Midbrain (tissue), 1 donor: Measurements from ENCODE around the gene NFIL3.
"Not testable (repeated sequence)": the region's sequence is repeated elsewhere in the genome, so short reads cannot be mapped to it uniquely, and the experiment has no call there.

Experiments used
- DNase-seq: peaks from one replicate; lab custom pipeline; 2025; lab: John Stamatoyannopoulos, UW

NFIL3 gene

DNA sequence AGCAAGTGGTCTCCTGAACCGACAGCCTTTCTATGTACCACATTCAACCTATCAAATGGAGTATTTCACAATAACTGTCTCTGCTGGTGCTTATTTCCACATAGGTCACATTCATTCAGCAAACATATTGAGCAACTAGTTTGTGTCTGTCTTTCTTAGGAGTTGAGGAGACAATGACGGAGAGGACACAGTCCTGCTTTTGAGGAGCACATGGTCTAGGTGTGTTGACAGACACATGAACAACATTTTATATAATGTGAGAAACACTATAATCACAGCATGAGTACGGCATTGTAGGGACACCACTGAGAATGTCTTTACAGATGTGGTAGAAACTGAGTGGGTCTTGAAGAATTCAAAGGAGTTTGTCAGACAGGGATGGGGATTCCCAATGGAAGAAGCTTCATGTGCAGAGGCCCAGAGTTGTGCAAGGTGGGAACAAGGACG is 28.5 kb downstream of the NFIL3 start:
- DNase-seq = no peak

DNA sequence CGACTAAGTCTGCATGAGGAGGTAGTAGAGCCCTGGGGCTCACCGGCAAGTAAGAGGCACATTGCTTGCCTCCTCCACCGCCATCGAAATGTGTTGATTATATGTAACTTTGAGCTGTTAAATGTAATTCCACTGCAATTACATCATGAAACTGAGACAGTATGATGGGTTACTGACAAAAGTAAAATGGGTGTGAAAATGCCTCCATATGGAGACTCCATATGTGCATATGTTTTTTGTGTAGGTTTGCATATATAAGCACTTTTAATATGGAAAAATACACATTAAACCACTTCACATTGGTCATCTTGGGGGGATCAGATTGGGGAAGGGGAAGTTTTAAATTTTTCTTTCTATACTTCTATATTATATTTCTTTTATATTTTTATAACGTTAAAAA is 29.8 kb downstream of the NFIL3 start:
- DNase-seq = no peak

DNA sequence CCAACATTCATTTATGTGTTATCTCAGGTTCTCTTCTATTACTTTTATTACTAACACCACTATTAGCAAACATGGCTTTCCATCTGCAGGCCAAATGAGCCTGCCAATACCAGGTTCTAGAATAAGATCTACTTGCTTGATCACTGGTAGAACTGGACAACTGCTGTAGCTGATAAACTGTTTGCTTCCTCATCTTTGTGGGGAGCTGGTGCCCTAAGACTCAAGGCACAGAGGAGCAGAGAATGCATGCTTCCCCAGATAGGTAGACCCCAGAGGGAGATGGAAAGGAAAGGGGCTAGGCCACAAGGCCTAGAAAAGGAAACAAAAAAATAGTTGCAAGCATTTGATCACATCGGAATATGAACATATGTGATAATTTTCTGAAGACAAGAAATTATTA is 31.2 kb downstream of the NFIL3 start:
- no peak for DNase-seq

DNA sequence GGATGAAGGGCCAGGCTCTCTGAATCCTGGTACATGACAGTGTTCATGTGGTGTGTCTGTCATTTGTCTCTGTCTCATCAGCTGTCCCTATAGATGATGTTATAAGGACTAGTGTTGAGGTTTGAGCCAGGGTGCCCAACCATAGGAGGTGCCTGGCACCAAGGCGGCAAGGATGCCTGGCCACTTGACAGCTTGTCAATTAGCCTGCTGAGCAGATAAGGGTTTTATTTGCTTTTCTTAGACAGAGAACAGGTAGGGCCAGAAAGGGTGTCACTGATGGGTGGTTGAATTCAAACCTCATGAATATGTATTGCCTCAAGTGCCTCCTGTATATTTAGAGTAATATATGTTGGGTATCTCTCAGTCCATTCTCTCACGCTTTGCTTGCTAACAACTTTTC is 31.8 kb downstream of the NFIL3 start:
- no peak for DNase-seq

DNA sequence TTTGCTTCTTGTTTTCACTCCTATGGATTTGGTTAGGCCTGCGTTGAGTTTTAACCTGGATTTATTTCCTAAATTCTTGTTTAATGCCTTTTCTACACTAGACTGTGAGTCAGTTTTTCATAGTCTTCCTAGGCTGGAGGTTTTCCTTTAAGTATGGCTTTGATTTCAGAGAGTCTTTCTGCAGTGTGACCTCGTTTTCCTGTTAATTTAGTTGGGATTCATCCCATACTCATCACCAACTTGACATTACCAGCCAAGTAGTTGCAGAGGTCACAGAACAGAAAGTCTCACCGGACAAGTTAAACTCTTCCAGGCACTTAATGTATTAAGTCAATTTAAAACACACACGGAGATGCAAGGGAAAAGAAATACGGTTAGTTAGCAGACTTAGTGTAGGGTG is 32.2 kb downstream of the NFIL3 start:
- DNase-seq = no peak

DNA sequence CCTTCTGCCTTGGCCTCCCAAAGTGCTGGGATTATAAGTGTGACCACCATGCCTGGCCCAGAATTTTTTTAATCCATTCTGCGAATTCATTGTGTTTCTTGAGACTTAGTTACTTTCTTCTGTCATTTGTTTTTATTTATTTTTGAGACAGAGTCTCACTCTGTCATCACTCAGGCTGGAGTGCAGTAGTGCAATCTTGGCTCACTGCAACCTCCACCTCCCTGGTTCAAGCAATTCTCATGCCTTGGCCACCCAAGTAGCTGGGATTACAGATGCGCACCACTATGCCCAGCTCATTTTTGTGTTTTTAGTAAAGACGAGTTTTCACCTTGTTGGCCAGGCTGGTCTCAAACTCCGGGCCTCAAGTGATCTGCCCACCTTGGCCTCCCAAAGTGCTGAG is 33.9 kb downstream of the NFIL3 start:
- DNase-seq = not testable (repeated sequence)

DNA sequence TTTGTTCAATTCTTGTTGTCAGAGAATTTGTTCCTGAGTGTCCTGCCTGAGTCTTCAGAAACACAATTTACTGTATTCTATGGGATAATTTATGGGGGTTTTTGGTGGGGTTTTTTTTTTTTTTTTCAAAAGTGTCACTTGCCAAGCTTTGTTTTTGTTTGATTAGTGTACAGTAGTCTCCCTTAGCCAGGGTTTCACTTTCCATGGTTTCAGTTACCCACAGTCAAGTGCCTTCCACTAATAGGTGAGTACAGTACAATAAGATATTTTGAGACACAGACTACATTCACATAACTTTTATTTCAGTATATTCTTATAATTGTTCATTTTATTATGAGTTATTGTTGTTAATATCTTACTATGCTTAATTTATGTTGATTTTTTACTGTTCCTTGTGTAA is 36.9 kb downstream of the NFIL3 start:
- DNase-seq = no peak

DNA sequence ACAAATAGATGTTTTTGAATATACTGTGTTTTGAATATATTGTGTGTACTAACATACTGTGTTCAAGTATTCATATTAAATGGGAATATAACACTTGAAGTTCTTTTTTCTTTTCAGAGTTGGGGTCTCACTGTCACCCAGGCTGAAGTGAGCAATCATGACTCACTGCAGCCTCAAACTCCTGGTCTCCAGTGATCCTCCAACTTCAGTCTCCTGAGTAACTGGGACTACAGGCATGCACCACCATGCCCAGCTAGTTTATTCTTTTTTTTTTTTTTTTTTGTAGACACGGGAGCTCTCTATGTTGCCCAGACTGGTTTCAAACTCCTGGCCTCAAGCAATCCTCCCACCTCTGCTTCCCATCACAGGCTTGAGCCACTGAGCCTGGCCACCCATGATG is 38.7 kb downstream of the NFIL3 start:
- DNase-seq = no peak

DNA sequence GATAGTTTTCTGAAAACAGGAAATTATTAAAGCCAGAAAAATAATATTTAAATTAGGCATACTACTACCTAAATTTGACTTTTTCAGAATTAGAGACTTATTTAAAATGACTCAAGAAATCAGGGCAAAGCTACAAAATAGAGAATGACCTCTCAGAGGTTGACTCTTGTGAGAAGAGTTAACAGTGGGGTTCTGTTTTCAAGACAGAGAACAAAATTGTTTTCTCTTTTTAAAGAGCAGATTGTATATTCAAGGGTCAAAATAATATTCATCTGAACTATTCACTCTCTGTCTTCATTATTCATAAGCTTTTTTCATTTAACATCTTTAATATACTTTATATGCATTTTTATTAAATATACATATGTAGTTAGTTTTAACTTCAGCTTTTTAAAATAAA is 40.1 kb downstream of the NFIL3 start:
- no peak for DNase-seq

DNA sequence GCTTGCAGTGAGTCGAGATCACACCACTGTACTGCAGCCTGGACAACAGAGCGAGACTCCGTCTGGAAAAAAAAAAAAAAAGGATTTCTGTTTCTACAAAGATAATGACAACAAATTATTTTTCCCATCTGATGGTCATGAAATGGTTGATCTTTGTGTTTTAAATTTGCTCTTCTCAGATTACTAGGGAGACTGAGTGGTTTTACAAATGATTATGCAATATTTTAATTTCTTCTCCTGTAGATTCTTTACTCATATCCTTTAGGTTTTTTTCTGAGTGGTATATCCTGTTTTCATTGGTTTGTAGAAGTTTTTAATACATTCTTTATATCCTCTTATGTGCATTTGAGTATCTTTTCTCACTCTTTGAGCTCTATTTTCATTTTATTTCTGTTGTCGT is 41.3 kb downstream of the NFIL3 start:
- no peak for DNase-seq

DNA sequence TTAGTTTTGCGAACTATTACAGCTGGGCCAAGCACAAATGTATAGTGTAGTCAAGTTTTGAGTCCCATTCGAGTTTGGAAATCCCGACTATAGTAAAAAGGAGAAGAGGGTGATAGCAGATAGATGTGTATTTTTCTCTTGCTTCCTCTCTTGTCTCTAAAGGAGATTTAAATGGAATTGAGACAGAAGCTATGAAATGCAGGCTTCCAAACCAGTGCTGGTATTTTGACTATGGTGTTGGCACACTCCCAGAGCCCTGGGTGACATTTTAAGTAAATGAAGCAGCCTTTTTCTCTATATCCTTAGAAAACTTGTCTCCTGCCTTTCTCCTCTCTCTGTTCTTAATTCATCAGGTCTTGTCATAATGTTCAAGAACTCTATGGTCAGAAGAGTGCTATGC is 44.2 kb downstream of the NFIL3 start:
- no peak for DNase-seq

DNA sequence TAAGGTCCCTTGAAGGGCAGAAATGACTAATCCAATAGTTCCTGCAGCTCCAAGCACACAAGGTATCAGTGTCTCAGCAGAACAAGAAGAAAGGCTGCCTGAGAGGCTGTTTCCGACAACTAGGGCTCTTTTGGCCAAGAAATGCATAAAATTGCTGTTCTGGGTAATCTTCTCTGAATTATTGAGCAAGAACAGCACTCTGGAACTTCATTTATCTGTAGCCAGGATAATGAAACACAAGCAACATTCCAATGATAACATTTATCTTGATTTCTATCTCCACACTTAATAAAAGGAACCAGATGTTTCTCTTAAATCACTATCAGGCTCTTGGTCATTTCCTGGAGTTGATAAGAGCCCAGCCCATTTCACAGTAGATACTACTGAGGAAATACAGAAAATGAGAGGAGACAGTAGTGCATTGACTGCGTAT is 44.9 kb downstream of the NFIL3 start:
- no peak for DNase-seq

DNA sequence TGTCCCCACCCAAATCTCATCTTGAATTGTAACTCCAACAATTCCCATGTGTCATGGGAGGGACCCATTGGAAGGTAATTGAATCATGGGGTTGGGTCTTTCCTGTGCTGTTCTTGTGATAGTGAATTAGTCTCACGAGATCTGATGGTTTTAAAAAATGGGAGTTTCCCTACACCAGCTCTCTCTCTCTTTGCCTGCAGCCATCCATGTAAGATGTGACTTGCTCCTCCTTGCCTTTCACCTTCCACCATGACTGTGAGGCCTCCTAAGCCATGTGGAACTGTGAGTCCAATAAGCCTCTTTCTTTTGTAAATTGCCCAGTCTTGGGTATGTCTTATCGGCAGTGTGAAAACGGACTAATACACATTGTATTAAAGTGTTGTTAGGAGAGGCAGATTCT is 45.6 kb downstream of the NFIL3 start:
- DNase-seq = not testable (repeated sequence)

DNA sequence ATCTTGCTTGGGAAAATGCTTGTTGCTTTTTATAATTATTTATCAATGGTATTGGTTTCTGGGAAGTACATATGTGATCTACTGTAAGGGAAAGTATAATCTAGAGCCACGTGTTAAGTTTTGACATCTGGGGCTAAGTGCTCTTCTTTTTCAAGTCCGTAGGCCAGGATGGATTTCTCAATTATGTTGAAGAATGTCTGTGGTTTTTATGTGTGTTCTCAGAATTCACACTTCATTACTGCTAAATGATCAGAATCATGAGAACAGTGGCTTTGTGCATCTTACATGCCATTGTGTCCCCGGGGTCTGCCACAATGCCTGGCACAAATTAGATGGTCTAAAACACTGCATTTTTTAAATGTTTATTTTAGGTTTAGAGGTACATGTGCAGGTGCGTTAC is 47.4 kb downstream of the NFIL3 start:
- no peak for DNase-seq

DNA sequence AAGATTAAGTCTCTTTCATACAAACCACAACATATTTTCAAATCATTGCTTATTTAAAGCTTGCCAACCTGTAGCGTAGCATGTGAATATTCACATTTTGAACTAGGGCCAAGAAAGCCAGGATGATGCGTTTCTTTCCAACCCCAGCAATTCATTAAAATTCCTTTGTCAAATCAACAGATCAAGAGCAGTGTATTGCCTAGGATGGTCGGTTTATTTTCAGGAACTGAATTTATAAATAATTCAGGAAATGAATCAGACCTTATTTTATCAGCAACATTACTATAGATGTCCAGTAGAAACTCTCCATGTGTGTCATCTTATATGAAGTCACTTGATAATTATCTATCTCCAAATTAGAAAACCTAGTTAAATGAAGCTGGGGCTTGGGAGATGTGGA is 48.7 kb downstream of the NFIL3 start:
- no peak for DNase-seq

DNA sequence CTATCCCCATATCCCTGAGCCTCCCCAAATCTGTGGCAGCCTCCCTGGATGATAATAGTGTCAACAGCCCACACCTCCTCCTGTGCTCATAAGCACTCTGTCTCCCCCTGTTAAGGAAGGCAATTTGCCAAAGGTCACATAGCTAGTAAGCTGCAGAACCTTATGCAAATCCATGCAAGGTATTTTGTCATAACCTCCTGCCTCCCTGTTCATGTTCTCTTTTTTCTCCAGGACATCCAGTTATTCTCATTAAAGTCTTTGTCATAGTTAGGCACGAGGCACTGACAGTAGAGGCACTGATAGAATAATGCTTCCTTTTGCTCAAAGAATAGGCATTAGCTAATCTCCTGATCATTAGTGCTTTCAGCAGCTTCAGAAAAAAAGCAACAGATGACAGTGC is 51.7 kb downstream of the NFIL3 start:
- no peak for DNase-seq

DNA sequence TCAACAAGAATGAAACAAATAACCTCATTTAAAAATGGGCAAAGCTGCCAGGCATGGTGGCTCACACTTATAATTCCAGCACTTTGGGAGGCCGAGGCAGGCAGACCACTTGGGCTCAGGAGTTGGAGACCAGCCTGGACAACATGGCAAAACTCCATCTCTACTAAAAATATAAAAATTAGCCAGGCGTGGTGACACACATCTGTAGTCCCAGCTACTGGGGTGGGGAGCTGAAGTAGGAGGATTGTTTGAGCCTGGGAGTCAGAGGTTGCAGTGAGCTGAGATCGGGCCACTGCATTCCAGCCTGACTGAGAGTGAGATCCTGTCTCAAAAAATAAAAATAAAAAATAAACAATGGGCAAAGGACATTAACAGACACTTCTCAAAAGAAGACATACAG is 53.6 kb downstream of the NFIL3 start:
- not testable (repeated sequence) for DNase-seq

DNA sequence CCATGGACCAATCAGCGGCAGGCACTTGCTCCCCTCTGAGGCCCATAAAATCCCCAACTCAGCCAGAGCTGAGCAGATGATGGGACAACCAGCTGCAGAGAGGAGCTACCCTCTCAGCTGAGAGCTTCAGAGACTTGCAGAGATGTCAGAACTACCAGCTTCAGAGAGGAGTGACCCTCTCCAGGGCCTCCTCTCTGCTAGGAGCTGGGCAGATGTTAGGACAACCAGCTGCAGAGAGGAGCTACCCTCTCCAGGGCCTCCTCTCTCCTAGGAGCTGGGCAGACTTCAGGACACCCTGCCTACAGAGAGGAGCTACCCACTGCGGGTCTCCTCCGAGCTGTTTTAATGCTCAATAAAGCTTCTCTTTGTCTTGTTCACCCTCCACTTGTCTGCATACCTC is 58.9 kb downstream of the NFIL3 start:
- DNase-seq = no peak

DNA sequence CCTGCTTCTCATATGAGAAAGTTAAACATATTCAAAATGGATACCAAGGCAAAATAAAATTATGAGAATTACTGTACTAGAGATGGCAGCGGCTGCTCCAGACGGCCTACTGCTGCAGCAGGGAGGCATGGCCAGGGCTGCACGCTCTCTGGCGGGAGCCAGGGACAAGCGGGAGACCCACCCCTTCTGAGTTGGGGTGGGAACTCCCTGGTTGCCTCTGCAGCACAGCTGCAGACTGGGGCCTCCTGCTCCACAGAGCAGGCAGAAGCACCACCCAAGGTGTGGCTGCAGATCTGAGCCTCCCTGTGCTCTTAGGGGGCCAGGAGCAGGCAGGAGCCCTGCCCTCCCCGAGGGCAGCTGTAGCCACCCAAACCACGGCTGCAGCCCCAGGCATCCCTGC is 59.6 kb downstream of the NFIL3 start:
- DNase-seq = no peak

DNA sequence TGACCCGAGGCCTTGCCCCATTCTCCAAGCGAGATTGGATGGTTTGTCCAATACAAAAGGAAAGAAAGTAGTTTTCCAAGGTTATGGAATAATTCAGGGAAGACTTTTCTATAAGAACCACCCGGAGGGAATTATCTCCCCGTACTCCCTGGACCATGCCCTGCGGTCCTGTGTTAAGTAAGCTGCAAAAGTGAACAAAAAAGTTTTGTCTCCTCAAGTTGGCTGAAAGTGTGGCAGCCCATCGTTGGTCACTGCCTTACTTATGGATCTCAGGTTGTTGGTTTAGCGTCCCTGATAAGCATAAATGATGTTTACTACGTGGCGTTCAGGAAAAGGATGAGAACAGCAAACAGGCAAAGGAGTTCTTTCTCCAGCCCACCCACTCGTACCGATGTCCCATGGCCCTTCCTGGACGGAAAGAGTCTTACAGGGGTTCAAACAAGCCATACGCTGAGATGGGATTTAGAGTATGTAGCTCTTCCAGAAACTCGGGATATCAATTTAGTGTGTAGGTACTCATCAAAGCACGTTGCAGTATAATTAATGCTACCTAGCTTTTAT is 61.5 kb downstream of the NFIL3 start:
- DNase-seq = no peak

DNA sequence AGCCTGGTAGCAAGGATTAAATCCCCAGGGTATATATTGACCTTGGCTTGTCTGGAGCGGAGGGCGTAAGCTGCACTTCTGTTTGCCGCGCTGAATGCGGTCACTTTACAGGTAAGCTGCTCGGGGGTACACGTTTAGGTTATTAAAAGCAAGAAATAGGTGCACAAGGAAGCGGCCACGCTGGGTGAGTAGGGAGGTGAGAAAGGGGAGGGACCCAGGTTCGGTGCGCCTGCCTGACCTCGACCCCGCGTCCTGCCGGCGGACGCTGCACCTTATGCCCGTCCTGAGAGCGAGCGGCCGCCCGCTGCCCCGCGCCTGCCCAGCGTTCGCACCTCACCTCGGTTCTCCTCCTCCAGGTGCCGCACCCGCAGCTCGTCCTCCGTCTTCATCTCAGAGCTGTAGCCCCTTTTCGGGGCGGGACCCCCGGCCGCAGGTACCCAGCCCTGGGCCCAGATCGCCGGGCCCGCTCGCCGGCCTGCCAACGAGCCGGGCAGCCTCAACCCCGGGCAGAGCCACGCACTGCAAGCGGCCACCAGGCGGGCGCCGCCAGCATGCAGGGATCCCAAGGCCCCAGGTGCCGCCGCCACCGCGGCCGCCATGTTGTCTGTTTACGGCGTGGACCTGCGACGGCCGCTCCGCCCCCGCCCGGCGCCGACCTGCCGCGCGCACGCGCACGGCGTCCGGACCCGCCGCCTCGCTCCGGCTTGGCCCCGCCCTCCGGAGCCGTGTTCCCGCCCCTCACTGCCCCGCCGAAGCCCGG is 62.2 kb downstream of the NFIL3 start, which contains the start of gene AUH:
Gene AUH (minus strand): TSS at position 628 of the 760 bp plus-strand sequence. CDS start 29 bp downstream, at position 599.
- peak; percentile 88 for DNase-seq

DNA sequence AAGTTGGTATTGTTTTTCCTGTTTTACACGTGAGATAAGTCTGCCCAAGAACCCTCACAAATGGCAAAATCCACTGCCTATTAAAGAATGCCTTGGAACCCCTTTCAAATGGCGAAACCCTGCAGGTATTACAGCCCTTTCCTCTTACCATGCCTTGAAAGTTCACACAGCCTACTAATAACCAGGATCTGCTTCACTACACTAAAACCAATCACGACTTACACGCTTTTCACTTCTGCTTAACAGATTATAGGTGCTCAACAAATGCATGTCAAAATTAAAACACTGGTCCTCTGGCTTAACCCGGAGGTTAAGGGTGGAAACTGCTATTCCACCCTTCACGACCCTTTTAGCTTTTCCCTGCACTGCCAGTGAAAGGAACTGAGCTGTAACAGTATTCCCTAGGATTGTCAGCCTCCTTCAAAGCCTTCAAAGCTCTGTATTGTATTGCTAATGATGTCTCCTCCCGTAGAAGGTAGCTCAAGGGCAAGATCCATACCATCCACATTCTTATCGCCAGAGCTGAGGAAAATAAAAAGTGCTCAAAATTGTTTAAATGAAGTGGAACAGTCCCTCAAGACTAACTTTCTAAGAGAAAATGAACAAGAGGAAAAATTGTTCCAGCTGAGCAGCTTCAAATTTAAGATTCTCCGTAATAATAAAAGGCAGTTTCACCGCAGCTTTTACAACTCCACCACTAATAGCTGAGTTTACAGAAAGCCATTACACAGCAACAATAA is 62.9 kb downstream of the NFIL3 start:
- DNase-seq = peak; percentile 33
